GM12878 (cell line): Measurements from ENCODE around the gene SYTL5. TPM values are rescaled to one million over a fixed set of nuclear protein-coding genes. Genes with fewer than 3 reads are reported as not detected.

ENCODE experiments used
- ATAC-seq: fragments of 200-7000 bp; cut with Tn5 transposase; 3 replicates; pipeline ENCODE4 v1.9.1; 2020; ENCODE audit warnings: mild to moderate bottlenecking, moderate library complexity
- BruUV-seq: library from RNA; stranded (reverse); fragments of 400-500 nt; replicated peaks from 2 replicates; lab custom pipeline; 2021; lab: Mats Ljungman, UMichigan
- CTCF ChIA-PET: fragments of 300-600 bp; sonication (Branson Sonifier 250); formaldehyde crosslinking; extraction: SDS; loops from one replicate; lab custom pipeline; 2021; ENCODE audit warnings: inconsistent platforms; lab: Yijun Ruan, JAX
- POLR2A ChIA-PET: fragments of 350-600 bp; formaldehyde crosslinking; extraction: SDS; loops from one replicate; lab custom pipeline; 2021; ENCODE audit warnings: inconsistent platforms; lab: Charles Lee
- RAD21 ChIA-PET: fragments of 300-600 bp; sonication (Branson Sonifier 250); formaldehyde crosslinking; loops from one replicate; lab custom pipeline; 2023; ENCODE audit warnings: antibody characterized with exemption; ENCODE audit not compliant: unreplicated experiment; lab: Charles Lee
- SMC1A ChIA-PET: fragments of 300-600 bp; sonication (Branson Sonifier 250); formaldehyde crosslinking; loops from one replicate; lab custom pipeline; 2023; ENCODE audit not compliant: unreplicated experiment, uncharacterized antibody; lab: Charles Lee
- DNase-seq: peaks from one replicate; pipeline ENCODE4 v3.0.0-alpha.2; 2011; ENCODE audit warnings: low read depth, low spot score
- FAIRE-seq: peaks from 3 replicates; lab custom pipeline; 2011; peaks lifted over from hg19 to GRCh38; lab: Jason Lieb, UNC
- H2AFZ ChIP-seq: 2 replicates; pipeline ENCODE4 v1.6.0; 2011; ENCODE audit warnings: low read depth, low read length, control low read depth; ENCODE audit not compliant: control insufficient read depth
- H3K27ac ChIP-seq: 2 replicates; pipeline ENCODE4 v1.5.1; 2011; ENCODE audit warnings: control low read depth; ENCODE audit not compliant: control insufficient read depth, insufficient read depth
- H3K27me3 ChIP-seq, 2 experiments: replicated peaks in 1 of 2; 2 replicates each; pipeline versions ENCODE4 v1.6.0 to v1.6.1; 2011; ENCODE audit warnings: low read length in 1 of 2; ENCODE audit not compliant: control insufficient read depth in 2 of 2, insufficient read depth in 2 of 2
- H3K36me3 ChIP-seq, 2 experiments: 2 replicates each; pipeline ENCODE4 v1.5.1; 2011; ENCODE audit warnings: low read length in 1 of 2; ENCODE audit not compliant: control insufficient read depth in 2 of 2, insufficient read depth in 2 of 2
- H3K4me1 ChIP-seq: 2 replicates; pipeline ENCODE4 v1.6.1; 2011; ENCODE audit warnings: mild to moderate bottlenecking, low read length, moderate library complexity, mixed read lengths; ENCODE audit not compliant: control insufficient read depth, insufficient read depth
- H3K4me2 ChIP-seq: 2 replicates; pipeline ENCODE4 v1.6.0; 2011; ENCODE audit warnings: control low read depth; ENCODE audit not compliant: control insufficient read depth, insufficient read depth
- H3K4me3 ChIP-seq: fragments of 200-600 bp; sonication (generic); 2 replicates; pipeline ENCODE4 v1.5.1; 2016
- H3K79me2 ChIP-seq: 2 replicates; pipeline ENCODE4 v1.6.0; 2011; ENCODE audit warnings: low read length; ENCODE audit not compliant: control insufficient read depth, insufficient read depth
- H3K9ac ChIP-seq: 2 replicates; pipeline ENCODE4 v1.8.0; 2011; ENCODE audit warnings: low read length, control low read depth, mixed read lengths; ENCODE audit not compliant: control insufficient read depth, insufficient read depth
- H3K9me3 ChIP-seq: replicated peaks from 3 replicates; pipeline ENCODE4 v1.5.1; 2011; ENCODE audit warnings: mild to moderate bottlenecking, low read length; ENCODE audit not compliant: control insufficient read depth, insufficient read depth
- H4K20me1 ChIP-seq: 2 replicates; pipeline ENCODE4 v1.6.0; 2011; ENCODE audit not compliant: control insufficient read depth, insufficient read depth
- ATF7 ChIP-seq: fragments of 450-650 bp; IDR thresholded peaks from 2 replicates; pipeline ENCODE4 v1.6.1; 2016; ENCODE audit warnings: low read depth, mild to moderate bottlenecking
- CHD1 ChIP-seq: IDR thresholded peaks from 2 replicates; pipeline ENCODE4 v1.6.1; 2012; ENCODE audit warnings: low read depth, low read length, improper control_type of control experiment
- MEF2A ChIP-seq: IDR thresholded peaks from 2 replicates; pipeline ENCODE4 v1.6.1; 2011; ENCODE audit warnings: low read depth, mild to moderate bottlenecking, low read length, moderate library complexity; ENCODE audit not compliant: insufficient read depth
- PAX5 ChIP-seq: IDR thresholded peaks from 2 replicates; pipeline ENCODE4 v1.6.1; 2011; ENCODE audit warnings: low read depth, low read length, borderline replicate concordance
- WGBS: methylation state at CpG from one replicate; pipeline ENCODE4 v1.1.6; 2016; ENCODE audit warnings: low lambda C conversion rate; ENCODE audit not compliant: insufficient replicate concordance, insufficient coverage; ENCODE audit errors: missing lambda C conversion rate; 5-methylcytosine and 5-hydroxymethylcytosine counted together
- in situ Hi-C: fragments of 300-500 bp; cut with MboI; formaldehyde crosslinking; loops from 9 replicates; pipeline ENCODE4 v1.14.3; 2018; ENCODE audit warnings: mixed read lengths
- intact Hi-C: fragments of 100-400 bp; cut with micrococcal nuclease; formaldehyde crosslinking; loops from one replicate; pipeline ENCODE4 v1.14.2; 2022; ENCODE audit not compliant: unreplicated experiment
- polyA plus RNA-seq, 11 experiments: library from polyadenylated mRNA; depleted of rRNA in 4 of 11; unstranded in 6 of 11; stranded (reverse) in 5 of 11; fragments of >200 nt; fragmentation: Nextera tagmentation in 4 of 11; fragmentation: Illumina TruSeq in 1 of 11; extraction: Ambion mirVana in 4 of 11; extraction: Trizol in 1 of 11; gene quantifications; 1 replicate in 1 of 11; 2 replicates in 10 of 11; pipeline versions ENCODE4 v1.2.1 to v1.2.3, GENCODE V29; 2011 to 2016; ENCODE audit warnings: inconsistent platforms in 2 of 11, missing spikeins in 2 of 11, low read depth in 1 of 11
- total RNA-seq, 4 experiments: library from RNA; depleted of rRNA in 3 of 4; stranded (reverse); fragments of >200 nt in 3 of 4; fragmentation: Illumina TruSeq in 1 of 4; extraction: Trizol in 1 of 4; gene quantifications; 2 replicates each; pipeline versions ENCODE4 v1.2.1 to v1.2.3, GENCODE V29; 2013 to 2021
- TF ChIP-seq, protein P1 (sequence below), 3 experiments: IDR thresholded peaks in 2 of 3; conservative IDR thresholded peaks in 1 of 3; 2 replicates each; pipeline ENCODE4 v1.5.1; 2011; ENCODE audit warnings: low read depth in 3 of 3, low read length in 3 of 3, mild to moderate bottlenecking in 3 of 3, control low read depth in 2 of 3, moderate library complexity in 2 of 3, inconsistent platforms in 1 of 3, mixed read lengths in 1 of 3; ENCODE audit not compliant: control insufficient read depth in 2 of 3, insufficient read depth in 1 of 3; ENCODE audit errors: extremely low read depth in 1 of 3
- TF ChIP-seq, protein P2 (sequence below): fragments of 450-650 bp; conservative IDR thresholded peaks from 2 replicates; pipeline ENCODE4 v1.6.1; 2017; ENCODE audit warnings: mild to moderate bottlenecking, moderate library complexity

Gene SYTL5
- total and polyA plus RNA-seq, 10 of the 15 experiments (the other 5 are each of a cell fraction or from before 2014, with no cell fraction given), result 0.01 to 0.20 (median 0.04) TPM; not detected in 3

DNA sequence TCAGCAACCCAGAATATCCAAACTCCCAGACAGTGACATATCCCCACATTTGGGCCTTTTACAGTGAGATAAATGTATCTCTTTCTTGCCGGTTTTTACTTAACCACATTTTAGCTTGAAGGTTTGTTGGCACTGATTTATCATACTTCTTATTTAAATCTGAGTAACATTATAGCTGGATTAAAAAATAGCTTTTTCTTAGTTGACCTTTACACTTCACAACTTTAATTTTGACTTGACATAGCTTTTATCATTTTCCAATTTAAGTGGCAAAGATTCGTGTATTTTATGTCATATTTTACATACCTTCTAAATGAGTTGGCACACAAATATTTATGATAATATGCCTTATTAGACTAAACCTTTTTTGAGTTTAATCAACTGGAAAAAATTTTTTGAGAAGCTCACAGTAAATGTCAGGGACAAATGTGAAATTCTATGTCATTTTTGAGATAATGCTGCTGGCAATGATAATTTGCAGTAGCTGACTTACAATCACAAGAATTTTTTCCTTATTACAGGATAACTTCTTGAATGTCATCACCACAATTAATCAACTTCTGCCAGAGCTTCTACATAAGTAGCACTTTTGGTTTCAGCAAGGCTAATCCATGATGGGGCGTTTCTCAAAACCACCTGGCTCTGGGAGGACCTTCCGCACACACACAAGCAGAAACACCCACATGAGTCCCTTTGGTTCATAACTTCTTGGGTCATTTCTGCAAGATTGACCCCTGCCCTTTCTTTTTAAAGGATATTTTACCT, 80.3 kb downstream of the SYTL5 start:
- 59% methylated on average over 4 of the region's 4 CpGs for WGBS
- Histone ChIP-seq H3K9ac (no peak overlapping the region), H3K4me2 (no peak overlapping the region), H3K27ac (no peak overlapping the region), H2AFZ (no peak overlapping the region), H3K79me2 (no peaks in the 10 kb centered on the region), H4K20me1 (no peaks in the 10 kb centered on the region), H3K9me3 (no peaks in the 10 kb centered on the region; the same call in 2 of the 3 replicates), H3K36me3 (no peaks in the 10 kb centered on the region), H3K4me3 (no peak overlapping the region), H3K4me1 (no peaks in the 10 kb centered on the region), H3K27me3 (no peaks in the 10 kb centered on the region)
- no peak for FAIRE-seq
- SMC1A ChIA-PET, result interaction anchor here (0.7 to 1.5 kb wide), 3 partner anchors 13 to 89 kb away, joined by 3 to 4 read pairs (median 3); no protein-coding TSS in a partner anchor
- no TSS peak for BruUV-seq
- intact Hi-C loops (no loop called here), in situ Hi-C loops (no loop called here)
- RAD21 ChIA-PET, result no interaction called here
- TF ChIP-seq PAX5 (no peak), ATF7 (no peak)
- POLR2A ChIA-PET, result no interaction called here
- no peak for DNase-seq
- CTCF ChIA-PET, result interaction anchor here (0.6 to 1.9 kb wide), 3 partner anchors 10 to 80 kb away, joined by 3 to 7 read pairs (median 4); no protein-coding TSS in a partner anchor
- no peak for ATAC-seq

DNA sequence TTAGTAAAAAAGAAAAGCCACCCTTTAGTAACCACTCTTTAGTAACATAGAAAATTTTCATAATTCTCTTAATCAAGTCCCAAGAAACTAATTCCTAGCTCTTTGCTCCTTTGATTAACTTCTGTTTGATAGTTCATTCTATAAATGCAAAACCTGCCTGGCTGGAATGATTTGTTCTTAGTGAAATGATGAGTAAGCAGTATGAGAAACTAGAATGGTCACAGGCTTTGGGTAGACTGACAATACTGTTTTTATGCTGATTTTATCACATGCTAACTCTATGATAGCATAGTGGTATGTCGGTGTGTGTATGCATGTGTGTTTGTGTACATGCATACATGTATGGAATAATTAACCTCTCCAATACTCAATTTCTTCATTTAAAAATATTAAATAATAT, 81.2 kb downstream of the SYTL5 start:
- no peak for DNase-seq
- ATAC-seq, result no peak
- 41% methylated on average over 1 of the region's 1 CpG for WGBS
- Histone ChIP-seq H4K20me1 (no peaks in the 10 kb centered on the region), H3K27me3 (no peaks in the 10 kb centered on the region), H3K4me3 (no peak overlapping the region), H3K9me3 (no peaks in the 10 kb centered on the region; the same call in 2 of the 3 replicates), H3K27ac (no peak overlapping the region), H3K4me2 (no peak overlapping the region), H3K36me3 (no peaks in the 10 kb centered on the region), H3K9ac (no peak overlapping the region), H3K4me1 (no peaks in the 10 kb centered on the region), H3K79me2 (no peaks in the 10 kb centered on the region), H2AFZ (no peak overlapping the region)
- TF ChIP-seq, protein P1, sequence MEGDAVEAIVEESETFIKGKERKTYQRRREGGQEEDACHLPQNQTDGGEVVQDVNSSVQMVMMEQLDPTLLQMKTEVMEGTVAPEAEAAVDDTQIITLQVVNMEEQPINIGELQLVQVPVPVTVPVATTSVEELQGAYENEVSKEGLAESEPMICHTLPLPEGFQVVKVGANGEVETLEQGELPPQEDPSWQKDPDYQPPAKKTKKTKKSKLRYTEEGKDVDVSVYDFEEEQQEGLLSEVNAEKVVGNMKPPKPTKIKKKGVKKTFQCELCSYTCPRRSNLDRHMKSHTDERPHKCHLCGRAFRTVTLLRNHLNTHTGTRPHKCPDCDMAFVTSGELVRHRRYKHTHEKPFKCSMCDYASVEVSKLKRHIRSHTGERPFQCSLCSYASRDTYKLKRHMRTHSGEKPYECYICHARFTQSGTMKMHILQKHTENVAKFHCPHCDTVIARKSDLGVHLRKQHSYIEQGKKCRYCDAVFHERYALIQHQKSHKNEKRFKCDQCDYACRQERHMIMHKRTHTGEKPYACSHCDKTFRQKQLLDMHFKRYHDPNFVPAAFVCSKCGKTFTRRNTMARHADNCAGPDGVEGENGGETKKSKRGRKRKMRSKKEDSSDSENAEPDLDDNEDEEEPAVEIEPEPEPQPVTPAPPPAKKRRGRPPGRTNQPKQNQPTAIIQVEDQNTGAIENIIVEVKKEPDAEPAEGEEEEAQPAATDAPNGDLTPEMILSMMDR (IDR thresholded peaks at IDR 0.05 in 2 of 3, conservative IDR thresholded peaks at IDR 0.05 in 1 of 3; ENCODE audit: control insufficient read depth in 2 of 3, extremely low read depth in 1 of 3, insufficient read depth in 1 of 3, low read depth in 3 of 3, low read length in 3 of 3), result no peak
- TF ChIP-seq CHD1 (no peak), MEF2A (no peak)
- TF ChIP-seq, protein P2, sequence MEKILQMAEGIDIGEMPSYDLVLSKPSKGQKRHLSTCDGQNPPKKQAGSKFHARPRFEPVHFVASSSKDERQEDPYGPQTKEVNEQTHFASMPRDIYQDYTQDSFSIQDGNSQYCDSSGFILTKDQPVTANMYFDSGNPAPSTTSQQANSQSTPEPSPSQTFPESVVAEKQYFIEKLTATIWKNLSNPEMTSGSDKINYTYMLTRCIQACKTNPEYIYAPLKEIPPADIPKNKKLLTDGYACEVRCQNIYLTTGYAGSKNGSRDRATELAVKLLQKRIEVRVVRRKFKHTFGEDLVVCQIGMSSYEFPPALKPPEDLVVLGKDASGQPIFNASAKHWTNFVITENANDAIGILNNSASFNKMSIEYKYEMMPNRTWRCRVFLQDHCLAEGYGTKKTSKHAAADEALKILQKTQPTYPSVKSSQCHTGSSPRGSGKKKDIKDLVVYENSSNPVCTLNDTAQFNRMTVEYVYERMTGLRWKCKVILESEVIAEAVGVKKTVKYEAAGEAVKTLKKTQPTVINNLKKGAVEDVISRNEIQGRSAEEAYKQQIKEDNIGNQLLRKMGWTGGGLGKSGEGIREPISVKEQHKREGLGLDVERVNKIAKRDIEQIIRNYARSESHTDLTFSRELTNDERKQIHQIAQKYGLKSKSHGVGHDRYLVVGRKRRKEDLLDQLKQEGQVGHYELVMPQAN, result no peak
- in situ Hi-C loops (no loop called here), intact Hi-C loops (no loop called here)
- no TSS peak for BruUV-seq
- SMC1A ChIA-PET, result no interaction called here
- CTCF ChIA-PET, result interaction anchor here (1.9 kb wide), 1 partner anchor 11 kb away, joined by 4 read pairs; no protein-coding TSS in a partner anchor
- RAD21 ChIA-PET, result no interaction called here
- POLR2A ChIA-PET, result no interaction called here
- no peak for FAIRE-seq
